ENCODE measurements around the gene BUD13. TPM values are rescaled to one million over a fixed set of nuclear protein-coding genes. Genes with fewer than 3 reads are reported as not detected.
A peak's percentile ranks its signal among the peaks of the same experiment; 100 is the strongest.

Gene BUD13
- total and polyA plus RNA-seq, 2 of the 13 experiments (the other 11 are each of a cell fraction or from before 2014, with no cell fraction given) = 13.3 to 25.9 TPM

- TF ChIP-seq ZNF318 (CRISPR knock-in tag; IDR thresholded peaks at IDR 0.05) (no peak), YEATS4 (CRISPR knock-in tag; IDR thresholded peaks at IDR 0.05; ENCODE audit: borderline replicate concordance) (peak; percentile 62; the same call in 1 of the 2 replicates), ZNF232 (CRISPR knock-in tag; IDR thresholded peaks at IDR 0.05; ENCODE audit: borderline replicate concordance) (0 out of 2 replicates have a peak, but pooled peaks have one; percentile 48), SOX6 (IDR thresholded peaks at IDR 0.05) (no peak), SOX6 (CRISPR knock-in tag; IDR thresholded peaks at IDR 0.05) (peak; percentile 81), NR2C2 (CRISPR knock-in tag; IDR thresholded peaks at IDR 0.05; ENCODE audit: borderline replicate concordance) (peak; percentile 58; the same call in 1 of the 2 replicates), PRDM15 (CRISPR knock-in tag; IDR thresholded peaks at IDR 0.05) (no peak), HMG20A (CRISPR knock-in tag; IDR thresholded peaks at IDR 0.05; ENCODE audit: borderline replicate concordance) (no peak), HES4 (CRISPR knock-in tag; IDR thresholded peaks at IDR 0.05; ENCODE audit: borderline replicate concordance) (0 out of 2 replicates have a peak, but pooled peaks have one; percentile 26), HDAC6 (IDR thresholded peaks at IDR 0.05; ENCODE audit: low read depth, low read length) (no peak), ZNF331 (CRISPR knock-in tag; IDR thresholded peaks at IDR 0.05) (peak; percentile 66; the same call in 1 of the 2 replicates), REXO4 (CRISPR knock-in tag; IDR thresholded peaks at IDR 0.05; ENCODE audit: borderline replicate concordance) (no peak), FOSL1 (CRISPR knock-in tag; IDR thresholded peaks at IDR 0.05; ENCODE audit: borderline replicate concordance) (no peak), TFE3 (CRISPR knock-in tag; IDR thresholded peaks at IDR 0.05) (no peak)
Measured at GRCh38 chr11:116791002-116791812, 18.4 kb upstream of the BUD13 start (continued).

Data from HepG2 (cell line).